IPS DF 19.7 (cell line): ENCODE results near the gene SEPTIN5.

ENCODE experiments used
- DNase-seq: peaks from one replicate; pipeline ENCODE4 v3.0.0-alpha.2; 2013; ENCODE audit warnings: low read depth, low spot score

The SEPTIN5 gene

GRCh38 chr22:19748991-19749664, 34.8 kb downstream of the SEPTIN5 start:
- DNase-seq = no peak

DNA sequence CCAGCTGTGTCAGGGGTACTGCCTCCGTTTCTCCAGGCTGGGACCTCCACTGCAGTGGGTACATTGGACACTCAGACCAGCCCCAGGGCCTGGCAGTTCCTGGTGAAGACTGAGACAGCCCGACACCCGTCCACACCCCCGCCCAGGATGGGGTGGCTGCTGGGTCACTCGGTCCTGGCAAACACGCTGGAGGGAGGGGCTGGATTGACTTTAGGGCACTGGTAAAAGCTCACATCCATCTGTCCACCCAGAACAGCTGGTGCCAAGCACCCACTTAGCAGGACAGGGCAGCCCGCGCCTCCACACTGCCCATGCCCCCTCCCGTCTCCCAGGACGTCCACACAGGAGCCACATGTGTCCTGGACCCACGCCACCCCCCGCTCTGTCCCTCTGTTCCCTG, 35.6 kb downstream of the SEPTIN5 start:
- no peak for DNase-seq

DNA sequence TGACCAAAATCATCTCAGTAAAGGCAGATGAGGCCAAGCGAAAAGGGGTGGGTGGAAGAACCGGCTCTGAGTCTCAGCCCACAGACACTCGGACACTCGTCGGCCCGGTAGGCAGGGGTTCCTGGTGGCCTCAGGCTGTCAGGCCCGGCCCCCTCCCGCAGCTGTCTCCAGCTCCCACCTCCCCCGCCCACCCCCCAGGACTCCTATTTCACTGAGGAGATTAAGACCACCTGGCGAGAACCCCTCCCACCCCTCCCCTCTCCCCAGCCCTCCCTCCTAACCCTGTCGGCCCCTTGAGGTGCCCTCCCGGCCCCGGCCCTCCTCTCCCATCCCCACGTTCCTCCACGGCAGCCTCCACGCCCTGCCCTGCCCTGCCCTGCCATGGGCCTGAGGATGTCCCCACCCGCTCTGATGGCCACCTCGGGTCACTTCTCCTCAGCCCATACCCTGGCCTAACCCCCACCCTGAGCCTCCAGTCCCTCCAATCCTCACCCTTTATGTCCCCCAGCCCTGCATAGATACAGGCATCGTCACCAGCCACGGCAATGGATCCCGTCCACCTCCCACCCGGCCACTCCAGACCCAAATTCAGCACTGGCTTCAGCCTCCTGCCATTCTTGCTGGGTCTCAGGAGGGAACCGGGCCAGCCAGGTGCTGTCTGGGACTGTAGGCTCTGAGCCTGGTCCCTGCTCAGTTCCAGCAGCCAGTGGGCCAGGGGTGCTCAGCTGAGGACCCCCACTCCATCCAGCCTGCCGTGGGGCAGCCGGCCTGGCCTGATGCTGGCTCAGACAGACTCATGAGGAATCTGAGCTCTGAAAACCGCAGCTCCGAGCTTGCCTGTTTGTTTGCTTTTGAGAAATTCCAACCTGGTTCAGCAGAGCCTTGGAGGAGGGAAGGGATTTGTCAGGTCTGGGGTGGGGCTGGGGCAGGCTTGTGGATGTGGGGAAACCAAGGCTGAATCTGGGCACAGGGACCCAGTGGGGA, 36.5 kb downstream of the SEPTIN5 start:
- no peak for DNase-seq

DNA sequence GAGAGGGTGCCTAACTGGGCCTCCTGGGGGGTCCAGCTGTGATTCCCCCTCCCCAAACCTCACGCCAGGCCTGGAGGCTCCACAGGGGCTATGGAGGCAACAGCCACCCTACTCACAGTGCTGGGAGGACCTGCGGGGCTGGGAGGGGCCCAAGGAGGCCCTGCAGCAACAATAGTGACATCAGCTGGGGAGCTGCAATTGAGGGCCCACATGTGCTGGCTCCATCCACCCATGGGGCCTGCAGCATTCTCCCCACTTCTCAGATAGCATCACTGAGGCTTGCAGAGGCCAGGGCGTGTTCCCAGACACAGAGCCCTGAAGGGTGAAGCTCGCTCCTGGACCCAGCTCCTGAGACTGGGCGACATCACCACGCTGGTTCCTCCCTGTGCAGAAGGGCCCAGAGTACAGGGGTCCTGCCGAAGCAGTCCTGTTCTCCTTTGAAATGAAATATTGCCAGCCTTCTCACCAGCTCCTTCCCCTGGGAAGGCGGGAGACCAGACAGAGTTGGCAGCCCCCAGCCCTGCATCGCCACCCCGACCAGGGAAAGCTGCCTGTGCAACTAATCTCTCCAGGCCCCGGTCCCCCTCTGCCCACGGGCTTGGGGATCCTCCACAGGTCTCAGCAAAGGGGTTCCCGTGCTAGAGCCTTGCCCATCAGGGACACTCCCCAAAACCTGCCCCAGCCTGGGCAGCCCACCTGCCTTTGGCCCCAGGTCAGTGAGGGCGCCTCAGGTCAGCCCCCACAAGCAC, 37.4 kb downstream of the SEPTIN5 start:
- no peak for DNase-seq

DNA sequence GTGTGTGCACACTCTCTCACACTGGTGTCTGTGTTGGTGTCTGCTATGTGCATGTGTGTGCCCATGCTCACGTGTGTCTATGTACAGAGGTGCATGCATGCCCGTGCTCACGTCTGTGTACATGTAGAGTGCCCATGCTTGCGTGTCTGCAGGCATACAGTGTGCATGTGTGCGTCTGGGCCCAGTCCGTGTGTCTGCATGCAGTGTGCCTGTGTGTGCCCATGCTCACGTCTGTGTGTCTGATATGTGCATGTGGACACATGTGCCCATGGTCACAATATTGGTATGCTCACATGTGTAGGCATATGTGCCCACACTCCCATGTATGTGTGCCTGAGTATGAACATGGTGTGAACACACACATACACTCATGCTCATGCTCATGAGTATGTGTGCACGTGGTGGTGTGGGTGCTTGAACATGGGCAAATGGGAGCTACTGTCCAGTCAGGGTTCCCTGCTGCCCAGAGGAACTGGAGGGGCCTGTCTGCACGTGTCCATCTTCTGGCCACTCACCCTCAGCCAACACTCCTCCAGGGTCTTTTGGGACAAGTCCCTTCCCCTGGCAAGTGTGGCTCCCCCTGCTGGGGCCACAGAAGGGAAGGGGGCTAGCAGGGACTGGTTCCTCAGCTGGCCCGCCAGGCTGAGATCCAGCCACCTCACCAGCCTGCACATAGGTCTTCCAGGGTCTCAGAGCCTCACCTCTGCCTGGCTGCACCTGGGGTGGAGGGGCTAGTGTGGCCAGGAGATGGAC, 39.0 kb downstream of the SEPTIN5 start:
- DNase-seq = no peak

DNA sequence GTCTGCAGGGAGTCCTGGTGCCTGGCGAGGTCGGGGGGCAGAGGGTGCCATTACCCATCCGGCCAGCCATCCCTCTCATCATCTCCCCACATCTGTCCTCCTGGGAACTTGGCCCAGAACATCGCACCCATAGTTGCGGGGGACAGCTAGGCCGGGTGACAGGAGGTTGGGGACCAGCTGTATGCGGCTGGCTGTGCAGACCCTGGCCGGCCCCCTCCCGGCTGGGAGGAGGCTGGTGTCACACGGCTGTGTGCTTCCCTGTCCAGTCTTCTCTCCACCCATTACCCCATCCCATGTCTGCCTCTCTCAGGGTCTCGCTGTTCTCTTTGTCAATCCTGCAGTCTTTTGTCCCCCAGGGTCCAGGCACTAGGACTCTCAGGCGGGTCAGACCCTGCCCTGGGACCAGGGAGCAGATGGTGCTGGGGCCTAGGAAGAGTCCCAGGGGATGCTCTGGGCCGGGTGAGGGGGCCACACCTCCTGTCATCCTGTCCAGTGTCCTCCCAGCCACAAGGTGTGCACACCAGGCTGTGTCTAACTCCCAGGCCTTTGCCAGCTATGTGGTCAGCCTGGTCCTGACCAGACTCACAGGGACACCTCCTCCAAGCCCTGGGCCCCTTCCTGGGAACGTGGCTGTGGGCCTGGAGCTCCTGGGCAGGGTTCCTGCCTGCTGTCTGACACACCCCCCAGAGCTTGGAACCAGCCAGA, 39.8 kb downstream of the SEPTIN5 start:
- DNase-seq = no peak

GRCh38 chr22:19754701-19755144, 40.4 kb downstream of the SEPTIN5 start:
- DNase-seq = no peak

GRCh38 chr22:19755145-19755710, 40.9 kb downstream of the SEPTIN5 start:
- no peak for DNase-seq

GRCh38 chr22:19755722-19756287, 41.5 kb downstream of the SEPTIN5 start:
- DNase-seq = no peak

- no peak for DNase-seq
Observed at GRCh38 chr22:19756288-19757128, 42.2 kb downstream of the SEPTIN5 start.

GRCh38 chr22:19757140-19757984, 43.1 kb downstream of the SEPTIN5 start:
- DNase-seq = no peak

- no peak for DNase-seq
Observed at GRCh38 chr22:19757985-19758895, 43.9 kb downstream of the SEPTIN5 start.

- no peak for DNase-seq
Observed at GRCh38 chr22:19758896-19759426, 44.7 kb downstream of the SEPTIN5 start.

DNA sequence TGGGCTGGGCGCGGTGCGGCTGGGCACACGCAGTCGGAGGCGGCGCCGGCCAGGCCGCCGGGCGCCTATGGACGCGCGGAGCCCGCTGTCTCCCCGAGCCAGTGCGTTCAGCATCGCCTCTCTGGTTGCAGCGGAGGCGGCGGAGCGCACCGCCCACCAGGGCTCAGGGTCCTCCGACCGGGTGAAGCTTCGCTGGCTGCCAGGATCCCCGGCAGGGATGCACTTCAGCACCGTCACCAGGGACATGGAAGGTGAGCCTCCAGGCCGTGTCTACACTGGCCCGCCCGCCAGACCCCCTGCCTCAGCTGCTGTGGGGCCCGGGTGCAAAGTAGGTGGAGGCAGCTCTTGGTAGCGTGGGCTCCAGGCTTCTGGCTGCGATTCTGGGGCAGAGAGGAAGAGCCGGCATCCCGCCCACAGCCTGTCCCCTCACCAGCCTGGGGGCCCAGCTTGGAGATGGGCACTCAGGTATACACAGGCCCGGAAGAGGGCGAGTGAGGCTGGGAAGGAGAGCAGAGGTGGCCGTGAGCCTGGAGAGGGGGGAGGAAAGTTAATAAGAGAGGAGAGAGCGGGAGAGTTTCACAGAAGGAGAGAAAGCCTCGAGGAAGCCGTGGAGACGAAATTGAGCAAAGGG, 45.2 kb downstream of the SEPTIN5 start:
- no peak for DNase-seq

DNA sequence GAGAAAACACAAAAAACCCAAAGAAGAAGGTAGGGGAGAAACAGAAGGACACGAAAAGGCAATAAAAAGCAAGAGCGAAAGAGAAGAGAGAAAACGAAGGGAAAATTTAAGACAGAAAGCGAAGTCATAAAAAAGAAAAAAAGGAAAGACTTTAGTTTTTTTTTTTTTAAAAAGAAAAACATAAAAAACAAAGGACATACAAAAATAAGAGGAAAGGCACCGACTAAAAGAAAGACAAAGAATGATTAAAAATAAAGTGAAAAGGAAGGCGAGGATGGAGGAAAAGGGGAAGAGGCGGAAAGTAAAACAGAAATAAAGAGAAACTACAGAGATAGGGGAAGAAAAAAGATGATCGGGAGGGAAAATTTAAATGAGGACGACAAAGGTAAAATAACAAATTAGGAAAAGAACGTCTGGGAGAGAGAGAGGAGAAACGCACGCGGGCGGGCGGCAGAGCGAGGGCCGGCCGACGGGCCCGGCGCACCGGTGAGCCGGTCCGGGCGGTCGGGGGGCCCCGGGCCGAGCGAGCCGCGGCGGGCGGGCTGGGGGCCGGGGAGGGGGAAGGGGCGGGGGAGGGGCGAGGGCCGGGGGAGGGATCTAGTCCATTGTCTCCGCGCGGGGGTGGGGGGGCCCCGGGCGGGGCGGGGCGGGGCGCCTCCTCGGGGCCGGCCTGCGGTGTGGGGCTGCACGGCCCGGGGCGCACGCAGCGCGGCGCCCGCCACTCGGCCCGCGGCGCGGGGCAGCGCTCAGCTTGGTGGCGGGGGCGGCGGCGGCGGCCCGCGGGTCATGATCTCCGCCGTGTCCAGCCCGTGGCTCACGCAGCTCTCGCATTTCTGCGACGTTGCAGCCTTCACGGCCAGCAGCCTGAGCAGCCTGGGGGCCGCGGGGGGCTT, 46.0 kb downstream of the SEPTIN5 start, which contains the start of gene TBX1:
TBX1 (plus strand) TSS at position 721 of the 893 bp plus-strand sequence; CDS start at position 787, 66 bp downstream.
- no peak for DNase-seq
